ENCODE results near the gene SARS1. TPM values are rescaled to one million over a fixed set of nuclear protein-coding genes. Genes with fewer than 3 reads are reported as not detected.

The SARS1 gene
- total RNA-seq, 1 donor from 2014 or later, result 134 TPM

DNA sequence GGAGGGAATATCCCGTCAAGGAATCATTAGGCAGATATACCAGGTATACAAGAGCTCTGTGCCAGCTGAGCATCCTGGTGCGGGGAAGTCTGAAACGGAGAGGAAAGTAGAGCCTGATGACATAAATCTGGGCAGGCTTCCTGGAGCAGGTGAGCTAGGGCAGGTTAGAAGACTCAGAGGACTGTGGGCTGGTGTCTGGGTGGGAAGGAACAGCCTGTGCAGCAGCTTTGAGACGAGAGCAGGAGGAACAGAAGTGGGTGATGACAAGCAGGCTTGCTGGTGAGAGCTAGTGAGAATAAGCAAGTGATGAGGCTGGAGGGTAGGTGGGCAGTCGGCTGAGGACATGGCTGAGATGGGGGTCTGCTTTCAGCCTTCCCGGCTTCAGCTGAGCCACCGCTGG lies 42.4 kb downstream of the SARS1 start:
- TF ChIP-seq, protein P1, sequence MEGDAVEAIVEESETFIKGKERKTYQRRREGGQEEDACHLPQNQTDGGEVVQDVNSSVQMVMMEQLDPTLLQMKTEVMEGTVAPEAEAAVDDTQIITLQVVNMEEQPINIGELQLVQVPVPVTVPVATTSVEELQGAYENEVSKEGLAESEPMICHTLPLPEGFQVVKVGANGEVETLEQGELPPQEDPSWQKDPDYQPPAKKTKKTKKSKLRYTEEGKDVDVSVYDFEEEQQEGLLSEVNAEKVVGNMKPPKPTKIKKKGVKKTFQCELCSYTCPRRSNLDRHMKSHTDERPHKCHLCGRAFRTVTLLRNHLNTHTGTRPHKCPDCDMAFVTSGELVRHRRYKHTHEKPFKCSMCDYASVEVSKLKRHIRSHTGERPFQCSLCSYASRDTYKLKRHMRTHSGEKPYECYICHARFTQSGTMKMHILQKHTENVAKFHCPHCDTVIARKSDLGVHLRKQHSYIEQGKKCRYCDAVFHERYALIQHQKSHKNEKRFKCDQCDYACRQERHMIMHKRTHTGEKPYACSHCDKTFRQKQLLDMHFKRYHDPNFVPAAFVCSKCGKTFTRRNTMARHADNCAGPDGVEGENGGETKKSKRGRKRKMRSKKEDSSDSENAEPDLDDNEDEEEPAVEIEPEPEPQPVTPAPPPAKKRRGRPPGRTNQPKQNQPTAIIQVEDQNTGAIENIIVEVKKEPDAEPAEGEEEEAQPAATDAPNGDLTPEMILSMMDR (IDR thresholded peaks at IDR 0.05), result no peak
- H3K9me3 ChIP-seq, result no peaks in the 10 kb centered on the region
- no peak overlapping the region for H3K27ac ChIP-seq
- peaks cover 9 to 17% of the 10 kb centered on the region in 2 donors for H3K4me1 ChIP-seq
- no peaks in the 10 kb centered on the region for H3K36me3 ChIP-seq
- DNase-seq (ENCODE audit: low spot score in 2 of 2), result no peak
- H3K4me3 ChIP-seq, result no peak overlapping the region
- no peaks in the 10 kb centered on the region for H3K27me3 ChIP-seq
- intact Hi-C loops (cut with DNase I), result no loop called here

DNA sequence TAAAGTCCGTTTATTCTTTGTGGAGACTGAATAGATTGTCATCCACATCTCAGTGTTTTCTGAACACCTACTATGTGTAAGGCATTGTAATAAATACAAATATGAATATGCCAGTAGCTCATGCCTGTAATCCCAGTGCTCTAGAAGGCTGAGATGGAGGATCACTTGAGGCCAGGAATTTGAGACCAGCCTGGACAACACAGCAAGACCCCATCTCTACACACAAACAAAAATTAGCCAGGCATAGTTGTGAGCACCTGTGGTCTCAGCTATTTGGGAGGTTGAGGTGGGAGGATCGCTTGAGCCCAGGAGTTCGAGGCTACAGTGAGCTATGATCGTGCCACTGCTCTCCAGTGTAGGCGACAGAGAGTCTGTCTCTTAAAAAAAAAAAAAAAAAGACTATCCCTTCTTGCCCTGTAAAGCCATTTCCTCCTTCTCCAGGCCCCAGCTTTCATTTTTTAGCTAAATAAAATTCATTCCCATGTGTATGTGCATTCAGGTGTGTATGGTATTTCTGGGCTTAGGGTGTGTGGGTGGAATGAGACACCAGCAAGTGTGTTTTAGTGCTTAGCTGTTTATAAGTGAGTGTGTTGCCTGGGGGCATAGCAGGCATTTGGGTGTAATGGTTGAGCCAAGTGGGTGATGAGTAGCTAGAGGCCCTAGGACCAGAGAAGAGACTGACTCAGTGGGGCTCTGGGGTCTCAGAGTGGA lies 43.4 kb downstream of the SARS1 start:
- H3K36me3 ChIP-seq, result no peaks in the 10 kb centered on the region
- no peak overlapping the region for H3K4me3 ChIP-seq
- no peak overlapping the region for H3K27ac ChIP-seq
- TF ChIP-seq, protein P1 (IDR thresholded peaks at IDR 0.05), result no peak
- no peak for DNase-seq (ENCODE audit: low spot score in 2 of 2)
- intact Hi-C loops (cut with DNase I), result no loop called here
- H3K9me3 ChIP-seq, result no peaks in the 10 kb centered on the region
- H3K4me1 ChIP-seq, result peaks cover 9 to 17% of the 10 kb centered on the region in 2 donors
- H3K27me3 ChIP-seq, result no peaks in the 10 kb centered on the region

DNA sequence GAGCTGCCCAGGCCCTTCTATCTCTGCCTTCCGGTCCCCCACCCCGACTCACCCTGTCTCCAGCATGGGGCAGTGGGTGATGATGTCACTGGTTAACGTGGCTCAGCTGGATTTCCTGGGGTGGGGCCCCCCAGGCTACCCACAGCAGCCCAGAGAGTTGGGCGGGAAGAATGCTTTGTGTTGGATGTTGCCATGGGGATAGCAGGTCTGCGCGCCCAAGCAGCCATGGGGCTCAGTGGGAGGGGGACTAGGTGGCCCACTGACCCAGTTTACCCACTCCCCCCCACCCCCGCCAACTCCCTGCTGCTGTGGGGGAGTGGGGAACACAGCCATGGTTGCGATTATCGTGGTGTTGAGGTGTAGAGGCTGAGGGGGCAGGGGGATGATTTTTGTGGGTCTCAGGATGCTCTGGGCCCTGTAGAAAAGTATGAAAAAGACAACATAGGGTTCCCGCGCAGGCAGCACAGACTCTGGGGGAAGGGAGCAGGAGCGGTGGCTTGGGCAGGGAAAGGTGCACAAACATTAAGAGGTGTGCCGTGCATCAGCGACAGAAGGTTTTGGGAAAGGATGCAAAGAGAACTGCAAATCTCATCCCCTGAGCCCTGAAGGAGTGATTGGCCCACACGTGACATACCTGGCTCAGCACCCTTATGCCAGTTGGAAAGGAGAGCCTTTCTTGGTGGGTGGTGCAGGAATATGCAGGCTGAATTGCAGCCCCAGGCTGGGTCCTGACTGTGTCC lies 44.1 kb downstream of the SARS1 start:
- DNase-seq (ENCODE audit: low spot score in 2 of 2), result no peak

DNA sequence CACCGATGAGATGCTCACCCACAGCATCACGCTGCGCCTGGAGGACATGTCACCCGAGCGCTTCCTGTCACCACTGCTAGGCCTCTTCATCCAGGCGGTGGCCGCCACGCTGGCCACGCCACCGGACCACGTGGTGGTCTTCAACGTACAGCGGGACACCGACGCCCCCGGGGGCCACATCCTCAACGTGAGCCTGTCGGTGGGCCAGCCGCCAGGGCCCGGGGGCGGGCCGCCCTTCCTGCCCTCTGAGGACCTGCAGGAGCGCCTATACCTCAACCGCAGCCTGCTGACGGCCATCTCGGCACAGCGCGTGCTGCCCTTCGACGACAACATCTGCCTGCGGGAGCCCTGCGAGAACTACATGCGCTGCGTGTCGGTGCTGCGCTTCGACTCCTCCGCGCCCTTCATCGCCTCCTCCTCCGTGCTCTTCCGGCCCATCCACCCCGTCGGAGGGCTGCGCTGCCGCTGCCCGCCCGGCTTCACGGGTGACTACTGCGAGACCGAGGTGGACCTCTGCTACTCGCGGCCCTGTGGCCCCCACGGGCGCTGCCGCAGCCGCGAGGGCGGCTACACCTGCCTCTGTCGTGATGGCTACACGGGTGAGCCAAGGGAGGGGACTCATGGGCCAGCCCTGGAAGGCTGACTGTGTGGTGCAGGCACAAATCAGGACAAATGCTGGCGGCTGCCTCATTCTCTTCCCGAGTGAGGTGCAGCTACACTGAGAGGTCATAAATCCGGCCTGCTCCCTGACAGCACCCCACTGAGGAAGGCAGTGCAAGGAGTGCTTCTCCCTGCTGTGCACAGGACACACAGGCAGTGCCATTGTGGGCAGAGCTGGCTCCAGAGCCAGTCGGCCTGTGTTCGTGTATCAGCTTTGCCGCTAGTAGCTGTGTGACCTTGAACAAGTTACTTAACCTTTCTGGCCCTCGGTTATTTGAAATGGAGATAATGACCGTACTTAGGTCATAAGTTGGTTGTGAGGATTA lies 45.1 kb downstream of the SARS1 start:
- H3K9me3 ChIP-seq, result no peaks in the 10 kb centered on the region
- H3K4me3 ChIP-seq, result no peak overlapping the region
- TF ChIP-seq, protein P1 (IDR thresholded peaks at IDR 0.05), result no peak
- intact Hi-C loops (cut with DNase I), result no loop called here
- H3K27ac ChIP-seq, result no peak overlapping the region
- H3K36me3 ChIP-seq, result no peaks in the 10 kb centered on the region
- H3K4me1 ChIP-seq, result peaks cover 9 to 11% of the 10 kb centered on the region in 2 donors
- DNase-seq (ENCODE audit: low spot score in 2 of 2), result no peak
- no peaks in the 10 kb centered on the region for H3K27me3 ChIP-seq

More for the DNA sequence above, 44.1 kb downstream of the SARS1 start:
- TF ChIP-seq, protein P1 (IDR thresholded peaks at IDR 0.05), result no peak
- H3K4me3 ChIP-seq, result no peak overlapping the region
- no peaks in the 10 kb centered on the region for H3K36me3 ChIP-seq
- H3K9me3 ChIP-seq, result no peaks in the 10 kb centered on the region
- intact Hi-C loops (cut with DNase I), result no loop called here
- H3K27ac ChIP-seq, result no peak overlapping the region
- H3K4me1 ChIP-seq, result peaks cover 9 to 17% of the 10 kb centered on the region in 2 donors
- H3K27me3 ChIP-seq, result no peaks in the 10 kb centered on the region

Measured in ascending aorta (tissue), 2 donors.